GM12878 (cell line): ENCODE data around the gene ITPR2.

Experiments
- CTCF ChIP-seq, 3 experiments: IDR thresholded peaks in 2 of 3; conservative IDR thresholded peaks in 1 of 3; 2 replicates each; pipeline ENCODE4 v1.5.1; 2011; ENCODE audit warnings: low read depth in 3 of 3, low read length in 3 of 3, mild to moderate bottlenecking in 3 of 3, control low read depth in 2 of 3, moderate library complexity in 2 of 3, inconsistent platforms in 1 of 3, mixed read lengths in 1 of 3; ENCODE audit not compliant: control insufficient read depth in 2 of 3, insufficient read depth in 1 of 3; ENCODE audit errors: extremely low read depth in 1 of 3
- ELK1 ChIP-seq: IDR thresholded peaks from 2 replicates; pipeline ENCODE4 v1.6.1; 2012; ENCODE audit warnings: low read depth, low read length, improper control_type of control experiment
- EZH2 ChIP-seq: IDR thresholded peaks from 2 replicates; pipeline ENCODE4 v1.6.1; 2012; ENCODE audit warnings: low read depth, mild to moderate bottlenecking, control low read depth, inconsistent platforms, low read length, borderline replicate concordance; ENCODE audit not compliant: control insufficient read depth
- IKZF2 ChIP-seq, 2 experiments: fragments of 450-650 bp; IDR thresholded peaks; 2 replicates each; pipeline ENCODE4 v1.6.1; 2017; ENCODE audit warnings: mild to moderate bottlenecking in 2 of 2, moderate library complexity in 2 of 2
- NRF1 ChIP-seq: conservative IDR thresholded peaks from 2 replicates; pipeline ENCODE4 v1.6.1; 2011; ENCODE audit warnings: mild to moderate bottlenecking, low read depth, low read length, improper control_type of control experiment

- TF ChIP-seq CTCF (IDR thresholded peaks at IDR 0.05 in 2 of 3, conservative IDR thresholded peaks at IDR 0.05 in 1 of 3; ENCODE audit: control insufficient read depth in 2 of 3, extremely low read depth in 1 of 3, insufficient read depth in 1 of 3, low read depth in 3 of 3, low read length in 3 of 3) = no peak
- no peak for TF ChIP-seq EZH2
- no peak for TF ChIP-seq IKZF2 (IDR thresholded peaks at IDR 0.05)
- TF ChIP-seq ELK1 = no peak
- no peak for TF ChIP-seq NRF1
Measured at GRCh38 chr12:26554332-26554731, 278.7 kb downstream of the ITPR2 start.
